Activated naive CD8-positive, alpha-beta T cell treated with anti-CD3 and anti-CD28 coated beads, Interleukin-2, amount 50 U/mL, for 16 hours (primary cell): ENCODE measurements around the gene NUDT21.
"Not testable (repeated sequence)": the region's sequence is repeated elsewhere in the genome, so short reads cannot be mapped to it uniquely, and the experiment has no call there.

Source experiments
- DNase-seq: peaks from one replicate; pipeline ENCODE4 v3.0.0-alpha.2; 2020; ENCODE audit warnings: low read depth, low spot score

Gene NUDT21

GRCh38 chr16:56450986-56451752 is at the start of gene NUDT21, which contains the start of gene OGFOD1:
Gene NUDT21, minus strand, starts transcription at chr16:56451332. Its CDS starts 130 bp downstream, at chr16:56451202.
Gene OGFOD1, plus strand, starts transcription at chr16:56451554. Its CDS starts 59 bp downstream, at chr16:56451613.
- DNase-seq = peak; percentile 76

GRCh38 chr16:56493815-56494214 is 42.7 kb upstream of the NUDT21 start:
- DNase-seq = no peak

GRCh38 chr16:56493126-56493525 is 42.0 kb upstream of the NUDT21 start:
- DNase-seq = no peak

GRCh38 chr16:56491657-56492261 is 40.6 kb upstream of the NUDT21 start:
- no peak for DNase-seq

- not testable (repeated sequence) for DNase-seq
Observed at GRCh38 chr16:56488868-56489267, 37.7 kb upstream of the NUDT21 start.

GRCh38 chr16:56488035-56488434 is 36.9 kb upstream of the NUDT21 start:
- no peak for DNase-seq

GRCh38 chr16:56483394-56483793 is 32.3 kb upstream of the NUDT21 start:
- no peak for DNase-seq

- DNase-seq = no peak
Observed at GRCh38 chr16:56482683-56483236, 31.6 kb upstream of the NUDT21 start.

GRCh38 chr16:56481468-56482122 is 30.5 kb upstream of the NUDT21 start:
- DNase-seq = no peak

- DNase-seq = no peak
Observed at GRCh38 chr16:56480776-56481467, 29.8 kb upstream of the NUDT21 start.

- no peak for DNase-seq
Observed at GRCh38 chr16:56479469-56479868, 28.3 kb upstream of the NUDT21 start.

- DNase-seq = no peak
Observed at GRCh38 chr16:56478281-56479049, 27.3 kb upstream of the NUDT21 start.

- DNase-seq = no peak
Observed at GRCh38 chr16:56477096-56477878, 26.2 kb upstream of the NUDT21 start.

GRCh38 chr16:56475201-56475600 is 24.1 kb upstream of the NUDT21 start:
- no peak for DNase-seq

- no peak for DNase-seq
Observed at GRCh38 chr16:56470666-56471065, 19.5 kb upstream of the NUDT21 start.

- no peak for DNase-seq
Observed at GRCh38 chr16:56470232-56470631, 19.1 kb upstream of the NUDT21 start.

- DNase-seq = no peak
Observed at GRCh38 chr16:56469748-56470147, 18.6 kb upstream of the NUDT21 start.

- DNase-seq = no peak
Observed at GRCh38 chr16:56468800-56469199, 17.7 kb upstream of the NUDT21 start.

GRCh38 chr16:56466344-56466743 is 15.2 kb upstream of the NUDT21 start:
- DNase-seq = no peak

GRCh38 chr16:56463153-56463552 is 12.0 kb upstream of the NUDT21 start:
- no peak for DNase-seq
